HepG2 (cell line): ENCODE data around the gene LTK. TPM values are rescaled to one million over a fixed set of nuclear protein-coding genes. Genes with fewer than 3 reads are reported as not detected.

Source experiments
- ELF3 ChIP-seq: IDR thresholded peaks from 2 replicates; pipeline ENCODE4 v1.6.1; 2016; ENCODE audit warnings: missing genetic modification reagents, missing compliant biosample characterization
- HES4 ChIP-seq: sonication (generic); formaldehyde crosslinking; IDR thresholded peaks from 2 replicates; pipeline ENCODE4 v1.9.0; 2021; ENCODE audit warnings: mild to moderate bottlenecking, missing genetic modification reagents, borderline replicate concordance
- NR2C2 ChIP-seq: sonication (generic); formaldehyde crosslinking; IDR thresholded peaks from 2 replicates; pipeline ENCODE4 v1.4.0; 2020; ENCODE audit warnings: missing genetic modification reagents, mild to moderate bottlenecking, moderate library complexity, borderline replicate concordance
- PTBP1 ChIP-seq: fragments of 200-400 bp; formaldehyde crosslinking; IDR thresholded peaks from 2 replicates; pipeline ENCODE4 v1.6.1; 2018; ENCODE audit warnings: low read length, low read depth; ENCODE audit not compliant: poor library complexity, severe bottlenecking
- RFXAP ChIP-seq: sonication (generic); formaldehyde crosslinking; IDR thresholded peaks from 2 replicates; pipeline ENCODE4 v1.4.0; 2020; ENCODE audit warnings: missing genetic modification reagents, borderline replicate concordance
- SIX1 ChIP-seq: sonication (generic); formaldehyde crosslinking; IDR thresholded peaks from 2 replicates; pipeline ENCODE4 v1.4.0; 2020; ENCODE audit warnings: missing genetic modification reagents, borderline replicate concordance
- SNAI1 ChIP-seq: sonication (generic); formaldehyde crosslinking; IDR thresholded peaks from 2 replicates; pipeline ENCODE4 v1.5.0; 2020; ENCODE audit warnings: mild to moderate bottlenecking, missing genetic modification reagents, borderline replicate concordance
- SRSF4 ChIP-seq: fragments of 200-400 bp; formaldehyde crosslinking; IDR thresholded peaks from one replicate; pipeline ENCODE4 v1.6.1; 2018; ENCODE audit warnings: mild to moderate bottlenecking, low read depth, low read length, moderate library complexity; ENCODE audit not compliant: poor library complexity, severe bottlenecking
- YEATS4 ChIP-seq: sonication (generic); formaldehyde crosslinking; IDR thresholded peaks from 2 replicates; pipeline ENCODE4 v1.4.0; 2020; ENCODE audit warnings: missing genetic modification reagents, borderline replicate concordance
- ZBTB21 ChIP-seq: sonication (generic); formaldehyde crosslinking; IDR thresholded peaks from 2 replicates; pipeline ENCODE4 v1.4.0; 2020; ENCODE audit warnings: missing genetic modification reagents
- ZBTB3 ChIP-seq: sonication (generic); formaldehyde crosslinking; IDR thresholded peaks from 2 replicates; pipeline ENCODE4 v1.4.0; 2020; ENCODE audit warnings: low read depth, mild to moderate bottlenecking, moderate library complexity, missing genetic modification reagents, borderline replicate concordance
- ZBTB40 ChIP-seq, 2 experiments: fragments of 450-650 bp in 1 of 2; sonication (generic) in 1 of 2; formaldehyde crosslinking in 1 of 2; IDR thresholded peaks; 2 replicates each; pipeline versions ENCODE4 v1.6.1 to v1.8.0; 2016 to 2022; ENCODE audit warnings: antibody characterized with exemption in 1 of 2, mild to moderate bottlenecking in 1 of 2, missing genetic modification reagents in 1 of 2
- ZBTB7B ChIP-seq: sonication (generic); formaldehyde crosslinking; IDR thresholded peaks from 2 replicates; pipeline ENCODE4 v1.4.0; 2020; ENCODE audit warnings: missing genetic modification reagents
- ZMYM2 ChIP-seq: sonication (generic); formaldehyde crosslinking; IDR thresholded peaks from 2 replicates; pipeline ENCODE4 v1.8.0; 2022; ENCODE audit warnings: mild to moderate bottlenecking, missing genetic modification reagents
- ZNF232 ChIP-seq: sonication (generic); formaldehyde crosslinking; IDR thresholded peaks from 2 replicates; pipeline ENCODE4 v1.4.0; 2020; ENCODE audit warnings: missing genetic modification reagents, borderline replicate concordance
- ZNF263 ChIP-seq: sonication (generic); formaldehyde crosslinking; IDR thresholded peaks from 2 replicates; pipeline ENCODE4 v1.4.0; 2020; ENCODE audit warnings: missing genetic modification reagents
- ZNF383 ChIP-seq: sonication (generic); formaldehyde crosslinking; IDR thresholded peaks from 2 replicates; pipeline ENCODE4 v1.4.0; 2020; ENCODE audit warnings: missing genetic modification reagents, mild to moderate bottlenecking, borderline replicate concordance
- ZNF781 ChIP-seq: sonication (generic); formaldehyde crosslinking; IDR thresholded peaks from 2 replicates; pipeline ENCODE4 v1.5.1; 2020; ENCODE audit warnings: borderline replicate concordance, mild to moderate bottlenecking, missing genetic modification reagents; ENCODE audit errors: not compliant biosample characterization
- ZNF883 ChIP-seq: sonication (generic); formaldehyde crosslinking; IDR thresholded peaks from 2 replicates; pipeline ENCODE4 v1.5.1; 2020; ENCODE audit warnings: mild to moderate bottlenecking, missing genetic modification reagents; ENCODE audit errors: not compliant biosample characterization
- polyA plus RNA-seq, 8 experiments: library from polyadenylated mRNA; depleted of rRNA in 3 of 8; stranded (reverse) in 7 of 8; unstranded in 1 of 8; fragments of >200 nt; fragmentation: Illumina TruSeq in 4 of 8; extraction: Trizol in 4 of 8; gene quantifications; 2 replicates each; pipeline versions ENCODE4 v1.2.1 to v1.2.3, GENCODE V29; 2011 to 2016; ENCODE audit warnings: low read depth in 4 of 8, missing spikeins in 1 of 8, mixed read lengths in 1 of 8; ENCODE audit not compliant: insufficient read depth in 1 of 8
- total RNA-seq, 5 experiments: library from RNA; depleted of rRNA; stranded (reverse); fragments of >200 nt; fragmentation: Illumina TruSeq; extraction: Trizol; gene quantifications; 2 replicates each; pipeline ENCODE4 v1.2.3, GENCODE V29; 2016; ENCODE audit warnings: low read depth in 1 of 5

Gene LTK
- total and polyA plus RNA-seq, 2 of the 13 experiments (the other 11 are each of a cell fraction or from before 2014, with no cell fraction given) = 0.01 TPM; not detected in 1

GRCh38 chr15:41495736-41496599, 17.7 kb downstream of the LTK start (continued):
- TF ChIP-seq RFXAP (CRISPR knock-in tag) = peak; percentile 45; the same call in 1 of the 2 replicates
- no peak for TF ChIP-seq ZBTB21
- TF ChIP-seq ZBTB7B (CRISPR knock-in tag) = peak; percentile 92
- peak; percentile 74 for TF ChIP-seq ELF3 (CRISPR knock-in tag)
- peak; percentile 93 for TF ChIP-seq ZNF263 (CRISPR knock-in tag)
- no peak for TF ChIP-seq PTBP1
- TF ChIP-seq ZMYM2 (CRISPR knock-in tag) = peak; percentile 51; the same call in 1 of the 2 replicates
- TF ChIP-seq ZNF232 (CRISPR knock-in tag) = peak; percentile 71; the same call in 1 of the 2 replicates
- TF ChIP-seq SRSF4 = no peak
- peak; percentile 66 for TF ChIP-seq ZNF781 (CRISPR knock-in tag)
- TF ChIP-seq ZNF383 (CRISPR knock-in tag) = no peak
- no peak for TF ChIP-seq ZBTB3
- TF ChIP-seq SIX1 (CRISPR knock-in tag) = peak; percentile 33; the same call in 1 of the 2 replicates
- peak; percentile 82 for TF ChIP-seq YEATS4
- no peak for TF ChIP-seq ZBTB40 (IDR thresholded peaks at IDR 0.05)
- peak; percentile 91 for TF ChIP-seq ZBTB40 (CRISPR knock-in tag; IDR thresholded peaks at IDR 0.05)
- peak; percentile 72; the same call in 1 of the 2 replicates for TF ChIP-seq HES4 (CRISPR knock-in tag)
- TF ChIP-seq ZNF883 = peak; percentile 47
- TF ChIP-seq NR2C2 (CRISPR knock-in tag) = peak; percentile 63
- TF ChIP-seq SNAI1 = peak; percentile 89
